Measurements from ENCODE around the gene PRKAR2A.

The PRKAR2A gene

GRCh38 chr3:48711727-48712126 lies 135.9 kb downstream of the PRKAR2A start:
- no peak overlapping the region for H3K4me2 ChIP-seq (ENCODE audit: low read depth, low read length)
- no peak overlapping the region for H3K9ac ChIP-seq (ENCODE audit: low read length)

GRCh38 chr3:48709051-48709461 lies 138.6 kb downstream of the PRKAR2A start:
- no peaks in the 10 kb centered on the region for H3K36me3 ChIP-seq (replicated peaks; ENCODE audit: insufficient read depth, low read length)
- H3F3A ChIP-seq (ENCODE audit: insufficient read depth, low read length), result 0 out of 2 replicates have a peak, but pooled peaks cover 4% of the 10 kb centered on the region
- no peak overlapping the region for H3K9ac ChIP-seq (ENCODE audit: low read length)
- no peak for TF ChIP-seq EZH2phosphoT487 (IDR thresholded peaks at IDR 0.05; ENCODE audit: low read length)
- no peak for TF ChIP-seq EZH2 (optimal IDR thresholded peaks at IDR 0.05; ENCODE audit: low read depth, low read length)
- TF ChIP-seq, protein P1, sequence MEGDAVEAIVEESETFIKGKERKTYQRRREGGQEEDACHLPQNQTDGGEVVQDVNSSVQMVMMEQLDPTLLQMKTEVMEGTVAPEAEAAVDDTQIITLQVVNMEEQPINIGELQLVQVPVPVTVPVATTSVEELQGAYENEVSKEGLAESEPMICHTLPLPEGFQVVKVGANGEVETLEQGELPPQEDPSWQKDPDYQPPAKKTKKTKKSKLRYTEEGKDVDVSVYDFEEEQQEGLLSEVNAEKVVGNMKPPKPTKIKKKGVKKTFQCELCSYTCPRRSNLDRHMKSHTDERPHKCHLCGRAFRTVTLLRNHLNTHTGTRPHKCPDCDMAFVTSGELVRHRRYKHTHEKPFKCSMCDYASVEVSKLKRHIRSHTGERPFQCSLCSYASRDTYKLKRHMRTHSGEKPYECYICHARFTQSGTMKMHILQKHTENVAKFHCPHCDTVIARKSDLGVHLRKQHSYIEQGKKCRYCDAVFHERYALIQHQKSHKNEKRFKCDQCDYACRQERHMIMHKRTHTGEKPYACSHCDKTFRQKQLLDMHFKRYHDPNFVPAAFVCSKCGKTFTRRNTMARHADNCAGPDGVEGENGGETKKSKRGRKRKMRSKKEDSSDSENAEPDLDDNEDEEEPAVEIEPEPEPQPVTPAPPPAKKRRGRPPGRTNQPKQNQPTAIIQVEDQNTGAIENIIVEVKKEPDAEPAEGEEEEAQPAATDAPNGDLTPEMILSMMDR (IDR thresholded peaks at IDR 0.05; ENCODE audit: low read length), result no peak
- H2AFZ ChIP-seq (ENCODE audit: low read length), result no peak overlapping the region
- no peaks in the 10 kb centered on the region for H3K4me1 ChIP-seq (ENCODE audit: low read length)
- H4K20me1 ChIP-seq (ENCODE audit: insufficient read depth, low read length), result no peaks in the 10 kb centered on the region
- H3K79me2 ChIP-seq (ENCODE audit: low read length), result peaks cover 89% of the 10 kb centered on the region
- no peaks in the 10 kb centered on the region for H3K27me3 ChIP-seq (replicated peaks; ENCODE audit: insufficient read depth, low read length)
- H3K9me2 ChIP-seq (replicated peaks; ENCODE audit: insufficient read depth, low read length), result no peaks in the 10 kb centered on the region
- no peak overlapping the region for H3K4me3 ChIP-seq (ENCODE audit: low read length)
- no peak for DNase-seq
- H3K4me2 ChIP-seq (ENCODE audit: low read depth, low read length), result no peak overlapping the region
- H3K9me3 ChIP-seq (replicated peaks; ENCODE audit: insufficient read depth, low read length), result no peaks in the 10 kb centered on the region
- H3K27ac ChIP-seq (ENCODE audit: low read length), result no peak overlapping the region

More at GRCh38 chr3:48711727-48712126, 135.9 kb downstream of the PRKAR2A start:
- no peak overlapping the region for H3K4me3 ChIP-seq (ENCODE audit: low read length)
- no peaks in the 10 kb centered on the region for H3K4me1 ChIP-seq (ENCODE audit: low read length)
- H3K79me2 ChIP-seq (ENCODE audit: low read length), result peaks cover 93% of the 10 kb centered on the region
- no peak overlapping the region for H2AFZ ChIP-seq (ENCODE audit: low read length)
- TF ChIP-seq EZH2 (optimal IDR thresholded peaks at IDR 0.05; ENCODE audit: low read depth, low read length), result no peak
- no peak for TF ChIP-seq EZH2phosphoT487 (IDR thresholded peaks at IDR 0.05; ENCODE audit: low read length)
- TF ChIP-seq, protein P1 (IDR thresholded peaks at IDR 0.05; ENCODE audit: low read length), result no peak
- no peak for DNase-seq
- no peaks in the 10 kb centered on the region for H4K20me1 ChIP-seq (ENCODE audit: insufficient read depth, low read length)
- no peak overlapping the region for H3K27ac ChIP-seq (ENCODE audit: low read length)
- H3K27me3 ChIP-seq (replicated peaks; ENCODE audit: insufficient read depth, low read length), result no peaks in the 10 kb centered on the region
- no peaks in the 10 kb centered on the region for H3K36me3 ChIP-seq (replicated peaks; ENCODE audit: insufficient read depth, low read length)
- H3F3A ChIP-seq (ENCODE audit: insufficient read depth, low read length), result 0 out of 2 replicates have a peak, but pooled peaks cover 4% of the 10 kb centered on the region
- H3K9me3 ChIP-seq (replicated peaks; ENCODE audit: insufficient read depth, low read length), result no peaks in the 10 kb centered on the region
- no peaks in the 10 kb centered on the region for H3K9me2 ChIP-seq (replicated peaks; ENCODE audit: insufficient read depth, low read length)

- Histone ChIP-seq H3K4me3 (ENCODE audit: low read length) (no peak overlapping the region), H2AFZ (ENCODE audit: low read length) (no peak overlapping the region), H3K9ac (ENCODE audit: low read length) (no peak overlapping the region), H3K4me1 (ENCODE audit: low read length) (no peaks in the 10 kb centered on the region), H3K36me3 (replicated peaks; ENCODE audit: insufficient read depth, low read length) (no peaks in the 10 kb centered on the region), H3K9me3 (replicated peaks; ENCODE audit: insufficient read depth, low read length) (no peaks in the 10 kb centered on the region), H3K4me2 (ENCODE audit: low read depth, low read length) (no peak overlapping the region), H3F3A (ENCODE audit: insufficient read depth, low read length) (0 out of 2 replicates have a peak, but pooled peaks cover 4% of the 10 kb centered on the region), H3K27ac (ENCODE audit: low read length) (no peak overlapping the region), H3K27me3 (replicated peaks; ENCODE audit: insufficient read depth, low read length) (no peaks in the 10 kb centered on the region), H3K79me2 (ENCODE audit: low read length) (peaks cover 87% of the 10 kb centered on the region), H3K9me2 (replicated peaks; ENCODE audit: insufficient read depth, low read length) (no peaks in the 10 kb centered on the region), H4K20me1 (ENCODE audit: insufficient read depth, low read length) (no peaks in the 10 kb centered on the region)
- no peak for DNase-seq
- TF ChIP-seq EZH2phosphoT487 (IDR thresholded peaks at IDR 0.05; ENCODE audit: low read length) (no peak), EZH2 (optimal IDR thresholded peaks at IDR 0.05; ENCODE audit: low read depth, low read length) (no peak)
- TF ChIP-seq, protein P1 (IDR thresholded peaks at IDR 0.05; ENCODE audit: low read length), result no peak
These were observed 139.2 kb downstream of the PRKAR2A start for GRCh38 chr3:48708481-48708889.

All from MM.1S (cell line).